ENCODE data around the gene MALRD1.

The MALRD1 gene

DNA sequence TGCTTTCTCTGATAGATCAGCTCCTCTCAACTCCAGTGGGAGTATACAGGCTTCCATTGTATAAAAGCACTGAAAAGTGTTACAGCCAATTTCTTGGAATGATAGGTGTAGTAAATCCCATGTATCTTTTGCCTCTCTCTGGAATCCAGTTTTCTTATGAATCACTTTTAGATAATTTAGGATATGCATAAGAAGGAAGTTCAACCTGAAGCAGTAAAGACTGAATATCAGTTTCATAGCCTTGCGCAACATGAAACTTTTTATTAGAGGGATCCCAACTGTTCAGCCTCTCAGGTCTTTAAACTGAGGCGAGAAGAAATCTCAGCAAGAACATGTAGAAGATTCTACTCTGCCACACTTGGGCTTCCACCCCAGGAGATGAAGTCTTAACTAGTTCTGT lies 280.0 kb downstream of the MALRD1 start:
- H3K9me3 Mint-ChIP-seq: no peaks in the 10 kb centered on the region
- ATAC-seq: no peak
- no peak overlapping the region for H3K4me3 Mint-ChIP-seq
- H3K27ac Mint-ChIP-seq: no peak overlapping the region
- H3K4me1 Mint-ChIP-seq: no peaks in the 10 kb centered on the region
- no peaks in the 10 kb centered on the region for H3K36me3 Mint-ChIP-seq
- H3K27me3 Mint-ChIP-seq: no peaks in the 10 kb centered on the region

DNA sequence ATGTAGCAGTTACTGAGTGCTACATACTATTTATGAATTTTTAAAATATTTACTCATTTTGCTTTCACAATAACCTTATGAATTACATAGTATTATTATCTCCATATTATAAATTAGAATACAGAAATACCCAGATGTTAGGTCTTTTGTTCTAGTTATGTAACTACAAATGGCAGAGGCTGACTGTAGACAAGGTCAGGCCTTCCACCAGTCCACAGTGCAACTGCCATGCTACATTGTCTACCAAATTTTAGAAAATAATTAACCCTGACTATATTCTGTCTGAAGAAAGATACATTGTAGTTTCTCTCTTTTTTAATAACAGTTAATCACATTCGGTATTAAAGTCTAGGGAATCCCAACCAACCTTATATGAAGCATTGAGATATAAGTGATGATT lies 280.9 kb downstream of the MALRD1 start:
- Mint-ChIP-seq H3K27me3 (no peaks in the 10 kb centered on the region), H3K4me3 (no peak overlapping the region), H3K4me1 (no peaks in the 10 kb centered on the region), H3K27ac (no peak overlapping the region), H3K36me3 (no peaks in the 10 kb centered on the region), H3K9me3 (peaks cover 3% of the 10 kb centered on the region)
- ATAC-seq: no peak

GRCh38 chr10:19332304-19332703 lies 283.7 kb downstream of the MALRD1 start:
- Mint-ChIP-seq H3K4me3 (no peak overlapping the region), H3K9me3 (peaks cover 3% of the 10 kb centered on the region), H3K27ac (no peak overlapping the region), H3K4me1 (no peaks in the 10 kb centered on the region), H3K36me3 (no peaks in the 10 kb centered on the region), H3K27me3 (no peaks in the 10 kb centered on the region)
- no peak for ATAC-seq

- no peaks in the 10 kb centered on the region for H3K27me3 Mint-ChIP-seq
- H3K27ac Mint-ChIP-seq: no peak overlapping the region
- no peak overlapping the region for H3K4me3 Mint-ChIP-seq
- ATAC-seq: no peak
- H3K36me3 Mint-ChIP-seq: no peaks in the 10 kb centered on the region
- H3K9me3 Mint-ChIP-seq: peaks cover 3% of the 10 kb centered on the region
- H3K4me1 Mint-ChIP-seq: no peaks in the 10 kb centered on the region
These were observed 285.0 kb downstream of the MALRD1 start for GRCh38 chr10:19333631-19334030.

GRCh38 chr10:19347621-19348020 lies 299.0 kb downstream of the MALRD1 start:
- ATAC-seq: no peak
- Mint-ChIP-seq H3K36me3 (no peaks in the 10 kb centered on the region), H3K4me3 (no peak overlapping the region), H3K27me3 (no peaks in the 10 kb centered on the region), H3K9me3 (no peaks in the 10 kb centered on the region), H3K4me1 (no peaks in the 10 kb centered on the region), H3K27ac (no peak overlapping the region)

GRCh38 chr10:19367176-19367575 lies 318.6 kb downstream of the MALRD1 start:
- H3K4me1 Mint-ChIP-seq: no peaks in the 10 kb centered on the region
- H3K4me3 Mint-ChIP-seq: no peak overlapping the region

DNA sequence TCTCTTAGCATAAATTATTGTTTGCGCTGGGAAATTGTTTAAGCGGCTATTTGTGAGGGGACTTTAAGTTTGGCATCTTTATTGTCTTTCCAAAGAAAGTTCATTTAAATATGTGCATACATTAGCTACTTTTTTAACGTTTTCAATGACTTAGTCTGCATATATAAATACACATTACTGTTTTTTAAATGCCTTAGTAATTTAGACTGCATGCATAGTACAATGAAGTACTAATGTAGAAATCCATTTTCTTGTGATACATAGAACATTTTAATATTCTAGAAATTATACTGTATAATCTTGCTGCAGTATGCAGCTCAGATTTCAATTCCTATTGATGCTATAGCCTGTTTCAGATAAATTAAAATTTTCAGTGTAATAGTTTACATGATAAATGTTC lies 325.4 kb downstream of the MALRD1 start:
- Mint-ChIP-seq H3K27ac (no peak overlapping the region), H3K4me3 (no peak overlapping the region), H3K36me3 (no peaks in the 10 kb centered on the region), H3K9me3 (peaks cover 2% of the 10 kb centered on the region), H3K4me1 (no peaks in the 10 kb centered on the region), H3K27me3 (no peaks in the 10 kb centered on the region)
- ATAC-seq: no peak

More at GRCh38 chr10:19367176-19367575, 318.6 kb downstream of the MALRD1 start:
- Mint-ChIP-seq H3K27me3 (no peaks in the 10 kb centered on the region), H3K36me3 (no peaks in the 10 kb centered on the region), H3K27ac (no peak overlapping the region), H3K9me3 (peaks cover 6% of the 10 kb centered on the region)
- ATAC-seq: no peak

DNA sequence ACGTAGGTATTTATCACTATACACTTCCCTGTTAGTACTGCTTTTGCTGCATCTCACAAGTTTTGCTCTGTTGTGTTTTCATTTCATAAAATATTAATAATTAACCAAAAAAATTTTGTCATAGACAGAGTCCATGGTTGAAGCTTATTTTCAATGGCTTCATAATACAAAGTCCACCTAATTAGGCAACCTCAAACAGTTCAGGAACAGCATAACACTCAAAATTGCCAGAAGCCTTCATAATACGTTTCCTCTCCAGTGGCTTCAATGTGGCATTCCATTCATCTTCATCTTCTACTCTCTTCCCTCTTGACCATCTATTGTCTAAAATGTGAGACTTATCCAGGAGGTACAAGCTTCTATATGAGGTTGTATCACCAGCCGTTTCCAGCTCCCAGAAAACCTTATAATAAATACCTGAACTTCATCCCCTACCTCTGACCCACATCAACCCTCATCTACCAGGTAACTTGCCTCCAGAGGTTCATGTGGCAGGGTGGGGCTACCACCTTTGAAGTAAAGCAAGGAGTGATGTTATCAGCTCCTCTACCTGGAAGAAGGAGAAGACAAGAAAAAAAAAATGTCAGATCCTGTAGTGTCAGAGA lies 337.3 kb downstream of the MALRD1 start:
- H3K27me3 Mint-ChIP-seq: no peaks in the 10 kb centered on the region
- H3K4me1 Mint-ChIP-seq: no peaks in the 10 kb centered on the region
- H3K27ac Mint-ChIP-seq: no peak overlapping the region
- peaks cover 11% of the 10 kb centered on the region for H3K9me3 Mint-ChIP-seq
- ATAC-seq: no peak
- no peak overlapping the region for H3K4me3 Mint-ChIP-seq
- H3K36me3 Mint-ChIP-seq: no peaks in the 10 kb centered on the region

- H3K4me1 Mint-ChIP-seq: no peaks in the 10 kb centered on the region
- H3K27ac Mint-ChIP-seq: no peak overlapping the region
- ATAC-seq: no peak
- peaks cover 3% of the 10 kb centered on the region for H3K9me3 Mint-ChIP-seq
- no peaks in the 10 kb centered on the region for H3K27me3 Mint-ChIP-seq
- no peaks in the 10 kb centered on the region for H3K36me3 Mint-ChIP-seq
- H3K4me3 Mint-ChIP-seq: no peak overlapping the region
These were observed 360.3 kb downstream of the MALRD1 start for GRCh38 chr10:19408924-19409323.

DNA sequence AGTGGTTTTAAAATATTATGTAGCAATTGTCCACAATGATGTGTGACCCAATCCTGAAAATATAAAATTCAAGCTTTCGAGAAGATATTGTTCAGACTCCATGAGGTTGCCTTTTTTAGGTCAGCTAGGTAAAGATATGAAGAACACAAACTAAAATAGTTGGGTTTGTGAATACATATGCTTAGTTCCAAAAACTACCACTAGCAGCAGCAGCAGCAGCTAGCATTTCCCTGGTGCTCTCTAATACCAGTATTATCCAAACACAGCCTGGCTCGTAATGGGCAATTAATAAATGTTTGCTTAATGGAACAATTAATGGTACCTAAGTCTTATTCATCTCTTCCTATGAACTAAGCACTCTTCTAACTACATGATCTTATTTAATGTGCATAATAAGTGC lies 362.5 kb downstream of the MALRD1 start:
- H3K4me3 Mint-ChIP-seq: no peak overlapping the region
- H3K9me3 Mint-ChIP-seq: peaks cover 6% of the 10 kb centered on the region
- H3K4me1 Mint-ChIP-seq: no peaks in the 10 kb centered on the region
- no peaks in the 10 kb centered on the region for H3K36me3 Mint-ChIP-seq
- no peak for ATAC-seq
- H3K27me3 Mint-ChIP-seq: no peaks in the 10 kb centered on the region
- no peak overlapping the region for H3K27ac Mint-ChIP-seq

GRCh38 chr10:19412531-19412930 lies 363.9 kb downstream of the MALRD1 start:
- H3K36me3 Mint-ChIP-seq: no peaks in the 10 kb centered on the region
- peaks cover 6% of the 10 kb centered on the region for H3K9me3 Mint-ChIP-seq
- no peaks in the 10 kb centered on the region for H3K4me1 Mint-ChIP-seq
- ATAC-seq: no peak
- no peak overlapping the region for H3K4me3 Mint-ChIP-seq
- H3K27ac Mint-ChIP-seq: no peak overlapping the region
- no peaks in the 10 kb centered on the region for H3K27me3 Mint-ChIP-seq

- ATAC-seq: peak; percentile 16
- Mint-ChIP-seq H3K36me3 (no peaks in the 10 kb centered on the region), H3K27ac (no peak overlapping the region), H3K27me3 (no peaks in the 10 kb centered on the region), H3K4me1 (no peaks in the 10 kb centered on the region), H3K9me3 (peaks cover 8% of the 10 kb centered on the region), H3K4me3 (no peak overlapping the region)
These were observed 367.6 kb downstream of the MALRD1 start for GRCh38 chr10:19416164-19416563.

- peaks cover 8% of the 10 kb centered on the region for H3K9me3 Mint-ChIP-seq
- H3K36me3 Mint-ChIP-seq: no peaks in the 10 kb centered on the region
- no peaks in the 10 kb centered on the region for H3K4me1 Mint-ChIP-seq
- H3K4me3 Mint-ChIP-seq: no peak overlapping the region
- H3K27me3 Mint-ChIP-seq: no peaks in the 10 kb centered on the region
- H3K27ac Mint-ChIP-seq: no peak overlapping the region
- ATAC-seq: no peak
These were observed 369.1 kb downstream of the MALRD1 start for GRCh38 chr10:19417740-19418139.

GRCh38 chr10:19421674-19422073 lies 373.1 kb downstream of the MALRD1 start:
- H3K4me1 Mint-ChIP-seq: no peaks in the 10 kb centered on the region
- peaks cover 8% of the 10 kb centered on the region for H3K9me3 Mint-ChIP-seq
- H3K27me3 Mint-ChIP-seq: no peaks in the 10 kb centered on the region
- ATAC-seq: no peak
- no peak overlapping the region for H3K4me3 Mint-ChIP-seq
- no peaks in the 10 kb centered on the region for H3K36me3 Mint-ChIP-seq
- H3K27ac Mint-ChIP-seq: no peak overlapping the region

- Mint-ChIP-seq H3K36me3 (no peaks in the 10 kb centered on the region), H3K27ac (no peak overlapping the region), H3K4me3 (no peak overlapping the region), H3K9me3 (peaks cover 9% of the 10 kb centered on the region), H3K27me3 (no peaks in the 10 kb centered on the region), H3K4me1 (no peaks in the 10 kb centered on the region)
- no peak for ATAC-seq
These were observed 377.4 kb downstream of the MALRD1 start for GRCh38 chr10:19426034-19426433.

DNA sequence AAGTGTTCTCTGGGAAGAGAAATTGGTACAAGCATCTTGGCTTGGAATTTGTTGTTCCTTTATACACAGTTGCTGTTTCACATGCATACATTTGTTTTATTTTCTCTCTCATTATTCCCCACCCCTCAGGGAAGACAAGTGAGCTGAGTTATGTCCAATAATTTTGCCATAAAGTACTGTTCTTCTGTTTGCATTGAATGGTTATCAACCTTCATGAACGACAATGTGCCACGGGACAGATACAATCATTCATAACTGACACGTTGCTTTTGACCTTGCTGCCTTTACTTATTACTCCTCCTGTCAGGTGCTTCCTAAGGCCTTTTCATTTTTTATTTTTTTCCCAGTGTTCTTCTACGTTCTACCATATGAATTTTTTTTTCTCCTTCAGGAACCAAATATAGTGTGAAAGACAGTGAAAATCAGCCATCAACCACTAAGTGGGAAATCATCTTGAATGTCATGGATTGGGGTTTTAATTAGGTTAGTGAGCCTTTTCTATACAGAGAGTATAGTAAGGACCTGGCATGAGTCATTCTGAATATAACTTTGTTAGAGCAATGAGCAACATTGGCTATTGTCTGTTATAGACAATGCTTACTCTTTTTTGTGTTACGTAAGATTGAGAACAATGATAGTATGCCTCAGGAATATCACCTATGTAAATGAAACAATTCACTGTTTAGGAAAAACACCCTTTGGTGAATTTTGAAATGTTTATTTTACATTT lies 383.2 kb downstream of the MALRD1 start:
- Mint-ChIP-seq H3K27me3 (no peaks in the 10 kb centered on the region), H3K4me3 (no peak overlapping the region), H3K9me3 (peaks cover 9% of the 10 kb centered on the region), H3K36me3 (no peaks in the 10 kb centered on the region), H3K27ac (no peak overlapping the region), H3K4me1 (no peaks in the 10 kb centered on the region)
- ATAC-seq: no peak
